Coronary artery (tissue), 2 donors: ENCODE data around the gene TBC1D5.
"Not testable (repeated sequence)": the region's sequence is repeated elsewhere in the genome, so short reads cannot be mapped to it uniquely, and the experiment has no call there.

Experiments
- DNase-seq: peaks from one replicate; pipeline ENCODE4 v3.0.0-alpha.2; 2017; ENCODE audit warnings: low spot score
- H3K27ac ChIP-seq, 2 donors: fragments of 200-600 bp; sonication (generic); one replicate each; pipeline ENCODE4 v1.5.1; 2016 to 2019
- H3K4me3 ChIP-seq: fragments of 200-600 bp; sonication (generic); 2 replicates; pipeline ENCODE4 v1.5.1; 2016; ENCODE audit warnings: mild to moderate bottlenecking, moderate library complexity
- TF ChIP-seq, protein P1 (sequence below): fragments of 200-600 bp; sonication (generic); IDR thresholded peaks from one replicate; pipeline ENCODE4 v1.5.1; 2019; ENCODE audit warnings: antibody characterized with exemption

TBC1D5 gene

DNA sequence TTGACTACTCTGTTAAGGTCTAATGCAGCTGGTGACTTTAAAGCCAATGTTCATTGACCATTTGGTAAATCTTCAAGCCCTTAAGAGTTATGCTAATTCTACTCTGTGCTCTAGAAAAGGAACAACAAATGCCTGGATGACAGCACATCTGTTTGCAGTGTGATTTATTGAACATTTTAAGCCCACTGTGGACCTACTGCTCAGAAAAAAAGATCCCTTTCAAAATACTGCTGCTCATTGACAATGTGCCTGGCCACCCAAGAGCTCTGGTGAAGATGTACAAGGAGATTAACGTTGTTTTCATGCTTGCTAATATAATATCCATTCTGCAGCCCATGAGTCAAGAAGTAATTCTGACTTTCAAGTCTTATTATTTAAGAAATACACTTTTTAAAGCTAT is 110.8 kb downstream of the TBC1D5 start:
- no peak overlapping the region for H3K27ac ChIP-seq
- no peak for DNase-seq
- no peak overlapping the region for H3K4me3 ChIP-seq
- TF ChIP-seq, protein P1, sequence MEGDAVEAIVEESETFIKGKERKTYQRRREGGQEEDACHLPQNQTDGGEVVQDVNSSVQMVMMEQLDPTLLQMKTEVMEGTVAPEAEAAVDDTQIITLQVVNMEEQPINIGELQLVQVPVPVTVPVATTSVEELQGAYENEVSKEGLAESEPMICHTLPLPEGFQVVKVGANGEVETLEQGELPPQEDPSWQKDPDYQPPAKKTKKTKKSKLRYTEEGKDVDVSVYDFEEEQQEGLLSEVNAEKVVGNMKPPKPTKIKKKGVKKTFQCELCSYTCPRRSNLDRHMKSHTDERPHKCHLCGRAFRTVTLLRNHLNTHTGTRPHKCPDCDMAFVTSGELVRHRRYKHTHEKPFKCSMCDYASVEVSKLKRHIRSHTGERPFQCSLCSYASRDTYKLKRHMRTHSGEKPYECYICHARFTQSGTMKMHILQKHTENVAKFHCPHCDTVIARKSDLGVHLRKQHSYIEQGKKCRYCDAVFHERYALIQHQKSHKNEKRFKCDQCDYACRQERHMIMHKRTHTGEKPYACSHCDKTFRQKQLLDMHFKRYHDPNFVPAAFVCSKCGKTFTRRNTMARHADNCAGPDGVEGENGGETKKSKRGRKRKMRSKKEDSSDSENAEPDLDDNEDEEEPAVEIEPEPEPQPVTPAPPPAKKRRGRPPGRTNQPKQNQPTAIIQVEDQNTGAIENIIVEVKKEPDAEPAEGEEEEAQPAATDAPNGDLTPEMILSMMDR: no peak

DNA sequence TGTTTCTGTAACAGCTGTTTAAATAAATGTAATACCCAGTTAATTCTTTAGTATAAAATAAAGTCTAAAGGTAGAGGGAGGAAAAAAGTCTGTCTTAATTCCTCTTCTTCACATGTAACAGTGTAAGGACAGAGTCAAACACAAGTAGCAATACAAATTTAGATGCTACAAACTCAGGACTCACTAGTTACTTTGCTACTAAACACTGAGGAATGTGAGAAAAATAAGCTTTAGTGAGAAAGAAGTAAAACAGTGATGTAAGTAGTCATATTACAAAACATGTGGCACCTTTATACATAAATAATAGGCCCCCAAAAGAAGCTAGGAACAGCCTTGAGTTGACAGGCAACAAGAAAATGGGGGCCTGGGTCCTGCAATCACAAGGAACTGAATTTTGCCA is 113.0 kb downstream of the TBC1D5 start:
- DNase-seq: no peak
- Histone ChIP-seq H3K27ac (no peak overlapping the region), H3K4me3 (no peak overlapping the region)
- TF ChIP-seq, protein P1: no peak

DNA sequence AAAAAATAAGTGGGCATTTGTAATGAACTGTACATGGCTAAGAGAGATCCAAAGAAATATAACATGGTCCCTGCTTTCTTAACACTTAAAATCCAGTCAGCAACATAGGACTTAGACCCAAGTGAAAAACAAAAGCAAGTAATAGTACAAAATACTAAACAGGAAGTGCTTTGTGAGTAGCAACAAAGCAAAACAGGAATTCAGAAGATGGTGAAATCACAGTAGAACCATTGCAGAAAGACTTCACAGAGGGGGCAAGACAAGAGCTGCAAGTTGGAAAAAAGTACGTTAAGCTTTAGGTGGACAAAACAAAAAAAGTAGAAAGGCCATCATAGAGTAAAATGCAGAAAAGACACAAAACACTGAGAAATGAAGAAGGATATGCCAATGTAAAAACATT is 116.0 kb downstream of the TBC1D5 start:
- TF ChIP-seq, protein P1: no peak
- Histone ChIP-seq H3K4me3 (no peak overlapping the region), H3K27ac (no peak overlapping the region)
- DNase-seq: no peak

DNA sequence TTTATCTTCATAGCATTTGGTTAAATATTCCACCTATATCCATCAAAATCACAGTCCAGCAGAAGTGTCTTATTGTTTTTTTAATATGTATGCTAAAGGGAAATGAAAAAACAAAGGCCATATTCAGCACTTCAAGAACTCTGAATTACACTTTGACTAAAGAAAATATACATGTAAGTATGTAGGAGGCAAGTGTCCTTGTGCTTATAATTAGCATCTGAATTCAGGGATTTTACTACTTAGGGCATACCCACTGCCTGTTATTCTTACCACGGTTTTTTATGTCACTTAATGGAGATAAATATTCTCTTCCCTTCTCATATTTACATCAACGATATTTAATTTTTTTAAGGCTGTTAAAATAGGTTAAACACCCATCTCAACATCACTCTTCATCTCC is 117.3 kb downstream of the TBC1D5 start:
- H3K4me3 ChIP-seq: no peak overlapping the region
- no peak overlapping the region for H3K27ac ChIP-seq
- TF ChIP-seq, protein P1: no peak
- no peak for DNase-seq

DNA sequence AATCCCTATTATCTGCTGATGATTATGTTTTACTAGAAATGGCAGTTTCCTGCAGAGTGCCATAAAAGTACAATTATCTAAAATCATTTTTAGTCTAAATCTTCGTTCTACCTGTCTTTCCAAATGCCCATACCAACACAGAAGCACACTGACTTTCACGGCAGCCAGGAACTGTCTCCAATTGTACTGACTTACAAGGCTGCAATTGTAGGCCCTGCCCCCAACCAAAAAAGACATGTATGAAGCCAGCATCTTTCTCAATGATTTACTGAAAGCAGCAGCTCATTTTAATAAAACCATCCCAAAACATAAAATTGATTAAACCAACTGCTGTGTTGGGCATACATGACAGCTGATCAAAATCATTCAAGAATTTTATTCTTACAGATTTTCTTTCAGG is 119.0 kb downstream of the TBC1D5 start:
- H3K4me3 ChIP-seq: no peak overlapping the region
- DNase-seq: no peak
- H3K27ac ChIP-seq: no peak overlapping the region
- TF ChIP-seq, protein P1: no peak

DNA sequence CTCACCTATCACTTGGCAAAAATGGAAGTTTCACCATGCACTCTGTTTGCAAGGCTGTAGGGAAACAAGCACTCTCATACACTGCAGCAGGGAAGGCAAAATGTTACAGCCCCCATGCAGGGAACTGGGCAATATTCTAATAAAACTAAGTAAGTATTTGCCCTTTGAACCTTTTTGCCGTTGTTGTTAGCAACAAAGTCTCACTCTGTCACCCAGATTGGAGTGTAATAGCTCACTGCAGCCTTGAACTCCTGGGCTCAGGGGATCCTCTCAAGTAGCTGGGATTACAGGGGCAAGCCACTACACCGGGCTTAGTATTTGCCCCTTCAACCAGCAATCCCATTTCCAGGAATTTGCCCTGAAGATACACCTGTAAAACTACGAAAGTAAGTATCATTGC is 122.5 kb downstream of the TBC1D5 start:
- TF ChIP-seq, protein P1: no peak

DNA sequence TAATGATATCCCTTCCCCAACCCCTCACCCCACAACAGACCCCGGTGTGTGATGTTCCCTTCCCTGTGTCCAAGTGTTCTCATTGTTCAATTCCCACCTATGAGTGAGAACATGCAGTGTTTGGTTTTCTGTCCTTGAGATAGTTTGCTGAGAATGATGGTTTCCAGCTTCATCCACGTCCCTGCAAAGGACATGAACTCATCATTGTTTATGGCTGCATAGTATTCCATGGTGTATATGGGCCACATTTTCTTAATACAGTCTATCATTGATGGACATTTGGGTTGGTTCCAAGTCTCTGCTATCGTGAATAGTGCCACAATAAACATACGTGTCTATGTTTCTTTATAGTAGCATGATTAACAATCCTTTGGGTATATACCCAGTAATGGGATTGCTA is 129.4 kb downstream of the TBC1D5 start:
- not testable (repeated sequence) for H3K27ac ChIP-seq, H3K4me3 ChIP-seq, DNase-seq

More for the DNA sequence above, 122.5 kb downstream of the TBC1D5 start:
- Histone ChIP-seq H3K4me3 (no peak overlapping the region), H3K27ac (no peak overlapping the region)
- no peak for DNase-seq

DNA sequence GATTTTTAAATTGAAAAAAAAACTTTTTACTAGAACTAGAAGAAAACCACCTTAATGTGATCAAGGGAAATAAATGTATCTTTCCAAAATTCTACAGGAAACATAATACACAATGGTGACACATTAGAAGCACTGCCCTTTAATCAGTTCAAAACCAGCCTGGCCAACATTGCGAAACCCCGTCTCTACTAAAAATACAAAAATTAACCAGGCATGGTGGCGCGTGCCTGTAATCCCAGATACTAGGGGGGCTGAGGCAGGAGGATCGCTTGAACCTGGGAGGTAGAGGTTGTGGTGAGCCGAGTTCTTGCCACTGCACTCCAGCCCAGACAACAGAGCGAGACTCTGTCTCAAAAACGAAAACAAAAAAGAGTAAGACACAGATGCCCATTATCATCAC is 134.5 kb downstream of the TBC1D5 start:
- TF ChIP-seq, protein P1: no peak
- no peak overlapping the region for H3K27ac ChIP-seq
- no peak overlapping the region for H3K4me3 ChIP-seq
- no peak for DNase-seq
